WTC11 (cell line): ENCODE results near the gene CBR1.

Source experiments
- ATF3 ChIP-seq: sonication (generic); formaldehyde crosslinking; conservative IDR thresholded peaks from 2 replicates; pipeline ENCODE4 v1.8.1; 2022; ENCODE audit warnings: mild to moderate bottlenecking, missing genetic modification reagents
- HMGA2 ChIP-seq: fragments of 250-450 bp; sonication (Bioruptor Pico); IDR thresholded peaks from 2 replicates; pipeline ENCODE4 v1.4.0; 2021; ENCODE audit warnings: mild to moderate bottlenecking, moderate library complexity
- IRF2 ChIP-seq: sonication (generic); formaldehyde crosslinking; IDR thresholded peaks from 2 replicates; pipeline ENCODE4 v1.8.0; 2022; ENCODE audit warnings: low read depth, missing genetic modification reagents, borderline replicate concordance
- JAZF1 ChIP-seq: fragments of 250-450 bp; sonication (Bioruptor Pico); IDR thresholded peaks from 2 replicates; pipeline ENCODE4 v1.9.0; 2021; ENCODE audit warnings: moderate library complexity, mild to moderate bottlenecking, inconsistent platforms
- TF ChIP-seq, protein P1 (sequence below): sonication (generic); formaldehyde crosslinking; conservative IDR thresholded peaks from 2 replicates; pipeline ENCODE4 v1.8.1; 2023; ENCODE audit warnings: mild to moderate bottlenecking, low read depth, missing genetic modification reagents, moderate library complexity
- TF ChIP-seq, protein P2 (sequence below): fragments of 200-600 bp; IDR thresholded peaks from 2 replicates; pipeline ENCODE4 v1.8.0; 2022; ENCODE audit warnings: antibody characterized with exemption

- TF ChIP-seq, protein P1, sequence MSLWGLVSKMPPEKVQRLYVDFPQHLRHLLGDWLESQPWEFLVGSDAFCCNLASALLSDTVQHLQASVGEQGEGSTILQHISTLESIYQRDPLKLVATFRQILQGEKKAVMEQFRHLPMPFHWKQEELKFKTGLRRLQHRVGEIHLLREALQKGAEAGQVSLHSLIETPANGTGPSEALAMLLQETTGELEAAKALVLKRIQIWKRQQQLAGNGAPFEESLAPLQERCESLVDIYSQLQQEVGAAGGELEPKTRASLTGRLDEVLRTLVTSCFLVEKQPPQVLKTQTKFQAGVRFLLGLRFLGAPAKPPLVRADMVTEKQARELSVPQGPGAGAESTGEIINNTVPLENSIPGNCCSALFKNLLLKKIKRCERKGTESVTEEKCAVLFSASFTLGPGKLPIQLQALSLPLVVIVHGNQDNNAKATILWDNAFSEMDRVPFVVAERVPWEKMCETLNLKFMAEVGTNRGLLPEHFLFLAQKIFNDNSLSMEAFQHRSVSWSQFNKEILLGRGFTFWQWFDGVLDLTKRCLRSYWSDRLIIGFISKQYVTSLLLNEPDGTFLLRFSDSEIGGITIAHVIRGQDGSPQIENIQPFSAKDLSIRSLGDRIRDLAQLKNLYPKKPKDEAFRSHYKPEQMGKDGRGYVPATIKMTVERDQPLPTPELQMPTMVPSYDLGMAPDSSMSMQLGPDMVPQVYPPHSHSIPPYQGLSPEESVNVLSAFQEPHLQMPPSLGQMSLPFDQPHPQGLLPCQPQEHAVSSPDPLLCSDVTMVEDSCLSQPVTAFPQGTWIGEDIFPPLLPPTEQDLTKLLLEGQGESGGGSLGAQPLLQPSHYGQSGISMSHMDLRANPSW (CRISPR knock-in tag), result no peak
- TF ChIP-seq, protein P2, sequence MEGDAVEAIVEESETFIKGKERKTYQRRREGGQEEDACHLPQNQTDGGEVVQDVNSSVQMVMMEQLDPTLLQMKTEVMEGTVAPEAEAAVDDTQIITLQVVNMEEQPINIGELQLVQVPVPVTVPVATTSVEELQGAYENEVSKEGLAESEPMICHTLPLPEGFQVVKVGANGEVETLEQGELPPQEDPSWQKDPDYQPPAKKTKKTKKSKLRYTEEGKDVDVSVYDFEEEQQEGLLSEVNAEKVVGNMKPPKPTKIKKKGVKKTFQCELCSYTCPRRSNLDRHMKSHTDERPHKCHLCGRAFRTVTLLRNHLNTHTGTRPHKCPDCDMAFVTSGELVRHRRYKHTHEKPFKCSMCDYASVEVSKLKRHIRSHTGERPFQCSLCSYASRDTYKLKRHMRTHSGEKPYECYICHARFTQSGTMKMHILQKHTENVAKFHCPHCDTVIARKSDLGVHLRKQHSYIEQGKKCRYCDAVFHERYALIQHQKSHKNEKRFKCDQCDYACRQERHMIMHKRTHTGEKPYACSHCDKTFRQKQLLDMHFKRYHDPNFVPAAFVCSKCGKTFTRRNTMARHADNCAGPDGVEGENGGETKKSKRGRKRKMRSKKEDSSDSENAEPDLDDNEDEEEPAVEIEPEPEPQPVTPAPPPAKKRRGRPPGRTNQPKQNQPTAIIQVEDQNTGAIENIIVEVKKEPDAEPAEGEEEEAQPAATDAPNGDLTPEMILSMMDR, result no peak
- TF ChIP-seq JAZF1 (CRISPR knock-in tag) (no peak), IRF2 (CRISPR knock-in tag) (no peak), ATF3 (no peak), HMGA2 (CRISPR knock-in tag) (no peak)
Observed at GRCh38 chr21:36105327-36105842, 35.6 kb downstream of the CBR1 start.
